ENCODE measurements around the gene JAG1. TPM values are rescaled to one million over a fixed set of nuclear protein-coding genes. Genes with fewer than 3 reads are reported as not detected.
"Not testable (repeated sequence)": the region's sequence is repeated elsewhere in the genome, so short reads cannot be mapped to it uniquely, and the experiment has no call there.

JAG1 gene
- polyA plus RNA-seq, 1 experiment, result 13.5 TPM

DNA sequence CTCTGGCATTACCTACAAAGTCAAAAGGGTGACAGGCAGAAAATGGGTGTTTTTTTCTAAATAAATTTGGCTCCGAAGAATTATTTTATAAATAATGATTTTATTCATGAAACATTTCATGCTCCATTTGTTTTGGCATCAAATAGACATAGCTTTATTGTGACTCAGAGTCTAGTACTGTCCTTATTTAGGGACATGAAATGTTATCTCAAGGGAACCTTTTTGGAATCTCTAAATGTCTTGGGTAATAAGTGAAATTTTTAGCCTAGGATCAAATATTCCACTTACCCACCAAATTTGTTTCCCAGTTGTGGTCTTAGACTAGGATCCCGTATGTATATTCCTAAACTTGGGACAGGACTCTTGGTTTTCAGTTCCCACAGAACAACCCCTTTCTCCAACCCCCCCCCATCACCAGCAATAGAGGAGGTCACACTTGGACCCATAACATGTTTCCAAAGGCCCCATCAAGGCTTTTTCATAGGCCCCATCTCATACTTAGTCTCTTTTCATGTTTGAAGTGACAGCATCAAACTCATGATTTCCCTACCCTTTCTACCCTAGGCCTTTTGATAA, 81.8 kb downstream of the JAG1 start:
- H3K27ac ChIP-seq (ENCODE audit: low read depth, low read length), result no peak overlapping the region
- TF ChIP-seq, protein P1, sequence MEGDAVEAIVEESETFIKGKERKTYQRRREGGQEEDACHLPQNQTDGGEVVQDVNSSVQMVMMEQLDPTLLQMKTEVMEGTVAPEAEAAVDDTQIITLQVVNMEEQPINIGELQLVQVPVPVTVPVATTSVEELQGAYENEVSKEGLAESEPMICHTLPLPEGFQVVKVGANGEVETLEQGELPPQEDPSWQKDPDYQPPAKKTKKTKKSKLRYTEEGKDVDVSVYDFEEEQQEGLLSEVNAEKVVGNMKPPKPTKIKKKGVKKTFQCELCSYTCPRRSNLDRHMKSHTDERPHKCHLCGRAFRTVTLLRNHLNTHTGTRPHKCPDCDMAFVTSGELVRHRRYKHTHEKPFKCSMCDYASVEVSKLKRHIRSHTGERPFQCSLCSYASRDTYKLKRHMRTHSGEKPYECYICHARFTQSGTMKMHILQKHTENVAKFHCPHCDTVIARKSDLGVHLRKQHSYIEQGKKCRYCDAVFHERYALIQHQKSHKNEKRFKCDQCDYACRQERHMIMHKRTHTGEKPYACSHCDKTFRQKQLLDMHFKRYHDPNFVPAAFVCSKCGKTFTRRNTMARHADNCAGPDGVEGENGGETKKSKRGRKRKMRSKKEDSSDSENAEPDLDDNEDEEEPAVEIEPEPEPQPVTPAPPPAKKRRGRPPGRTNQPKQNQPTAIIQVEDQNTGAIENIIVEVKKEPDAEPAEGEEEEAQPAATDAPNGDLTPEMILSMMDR (IDR thresholded peaks at IDR 0.05; ENCODE audit: low read depth, low read length), result no peak
- POLR2A ChIA-PET, result interaction anchor here (1.0 kb wide), 1 partner anchor 13 kb away, joined by 3 read pairs; no protein-coding TSS in a partner anchor
- H3K4me3 ChIP-seq (ENCODE audit: low read depth, low read length), result no peak overlapping the region
- CTCF ChIA-PET, result interaction anchor here (0.6 to 1.7 kb wide), 2 partner anchors 39 to 1268 kb away, joined by 3 to 4 read pairs; no protein-coding TSS in a partner anchor
- H3K9me3 ChIP-seq (ENCODE audit: control insufficient read depth, insufficient read depth, low read length), result no peaks in the 10 kb centered on the region
- H3K27me3 ChIP-seq (ENCODE audit: control insufficient read depth, insufficient read depth, low read length), result no peaks in the 10 kb centered on the region
- no peak for DNase-seq (ENCODE audit: low read depth, low spot score)

DNA sequence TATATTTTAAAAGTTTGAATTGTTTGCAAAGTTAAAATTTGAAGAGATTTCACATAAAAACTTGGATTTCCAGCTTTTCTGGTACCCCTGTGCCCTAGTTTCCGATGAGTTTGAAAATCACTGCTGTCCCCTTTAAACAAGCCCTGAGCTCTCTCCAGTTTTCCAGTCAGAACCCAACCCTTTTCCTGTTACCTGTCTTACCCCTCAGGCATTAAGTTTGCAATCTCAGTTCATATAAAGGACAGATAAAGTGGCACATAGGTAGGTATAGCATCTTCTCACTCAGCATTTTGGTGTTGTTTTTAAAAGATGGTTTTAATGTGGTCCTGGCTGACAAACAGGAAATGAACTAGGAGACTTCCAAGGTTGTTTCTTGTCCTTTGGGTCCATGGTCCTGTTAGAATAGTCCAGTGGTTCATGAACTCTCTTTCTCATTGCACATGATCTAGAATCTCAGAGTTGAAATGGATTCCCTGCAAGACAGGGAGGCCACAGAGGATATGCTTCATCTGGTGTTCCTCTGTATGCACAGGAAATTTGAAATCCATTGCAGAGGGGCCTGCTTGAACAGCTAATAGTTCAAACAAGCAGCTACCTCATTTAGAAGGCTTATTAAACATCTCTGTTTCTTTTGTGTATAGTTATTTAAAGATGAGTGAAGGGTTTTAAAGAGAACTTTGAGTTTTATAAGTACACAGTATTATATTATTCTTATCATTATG, 82.7 kb downstream of the JAG1 start:
- CTCF ChIA-PET, result no interaction called here
- Histone ChIP-seq H3K27ac (ENCODE audit: low read depth, low read length) (no peak overlapping the region), H3K9me3 (ENCODE audit: control insufficient read depth, insufficient read depth, low read length) (no peaks in the 10 kb centered on the region), H3K27me3 (ENCODE audit: control insufficient read depth, insufficient read depth, low read length) (no peaks in the 10 kb centered on the region), H3K4me3 (ENCODE audit: low read depth, low read length) (no peak overlapping the region)
- TF ChIP-seq, protein P1 (IDR thresholded peaks at IDR 0.05; ENCODE audit: low read depth, low read length), result no peak
- POLR2A ChIA-PET, result no interaction called here
- DNase-seq (ENCODE audit: low read depth, low spot score), result no peak

DNA sequence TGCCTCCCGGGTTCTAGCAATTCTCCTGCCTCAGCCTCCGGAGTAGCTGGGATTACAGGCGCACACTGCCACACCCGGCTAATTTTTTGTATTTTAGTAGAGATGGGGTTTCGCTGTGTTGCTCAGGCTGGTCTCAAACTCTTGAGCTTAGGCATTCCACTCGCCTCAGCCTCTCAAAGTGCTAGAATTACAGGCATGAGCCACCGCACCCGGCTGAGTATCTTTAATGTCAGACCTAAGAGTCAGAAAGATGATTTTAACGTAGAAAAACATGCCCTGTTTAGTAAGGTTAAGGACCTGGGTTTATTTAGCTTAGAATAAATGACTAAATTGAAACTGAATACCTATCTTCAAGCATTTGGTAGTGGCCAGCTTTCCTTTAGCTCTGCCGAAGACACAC, 83.4 kb downstream of the JAG1 start:
- H3K27ac ChIP-seq (ENCODE audit: low read depth, low read length); H3K4me3 ChIP-seq (ENCODE audit: low read depth, low read length); CTCF ChIA-PET; H3K9me3 ChIP-seq (ENCODE audit: control insufficient read depth, insufficient read depth, low read length); POLR2A ChIA-PET; DNase-seq (ENCODE audit: low read depth, low spot score); H3K27me3 ChIP-seq (ENCODE audit: control insufficient read depth, insufficient read depth, low read length): not testable (repeated sequence)

Small RNA genes within 50 kb of the gene (small RNA-seq; reads per million reads assigned to genes)
- not detected for gene MIR6870 (ENCODE audit: insufficient read length, low read depth)

Other genes starting within 250 kb of the JAG1 start
- 14.6 and 18.9 TPM in 2 replicates for gene MKKS, start 239.8 kb downstream of the JAG1 start, polyA plus RNA-seq (2011; rRNA removed)
- gene SLX4IP, start 238.7 kb downstream of the JAG1 start, polyA plus RNA-seq (2011; rRNA removed), result 2.1 and 2.8 TPM in 2 replicates

All from AG04450 (cell line).